Measurements from ENCODE around the gene CPLX1. TPM values are rescaled to one million over a fixed set of nuclear protein-coding genes. Genes with fewer than 3 reads are reported as not detected.
A peak's percentile ranks its signal among the peaks of the same experiment; 100 is the strongest.

Gene CPLX1
- total and polyA plus RNA-seq, 12 donors, result 1.7 to 25.3 (median 7.5) TPM

GRCh38 chr4:818106-818921 is 7.6 kb downstream of the CPLX1 start:
- no peak for TF ChIP-seq CTCF (IDR thresholded peaks at IDR 0.05)
- TF ChIP-seq POLR2A (IDR thresholded peaks at IDR 0.05), result no peak
- intact Hi-C loops (cut with DNase I), result no loop called here
- no peak overlapping the region for H3K4me3 ChIP-seq
- no peaks in the 10 kb centered on the region for H3K9me3 ChIP-seq (replicated peaks in 1 of 3)
- no peak overlapping the region for H3K27ac ChIP-seq
- no peaks in the 10 kb centered on the region for H3K4me1 ChIP-seq (replicated peaks in 1 of 2)
- H3K36me3 ChIP-seq (replicated peaks in 1 of 2), result no peaks in the 10 kb centered on the region
- H3K27me3 ChIP-seq, result no peaks in the 10 kb centered on the region
- DNase-seq, result peak in 1 of 7 donors; percentile 9
- WGBS, 4 donors, result 86 to 91% (median 87%) methylated on average over 18 to 42 of the region's 42 CpGs

- Histone ChIP-seq H3K27ac (no peak overlapping the region), H3K9me3 (replicated peaks in 1 of 3) (no peaks in the 10 kb centered on the region), H3K4me3 (no peak overlapping the region), H3K27me3 (no peaks in the 10 kb centered on the region), H3K4me1 (replicated peaks in 1 of 2) (no peaks in the 10 kb centered on the region), H3K36me3 (replicated peaks in 1 of 2) (no peaks in the 10 kb centered on the region)
- peak in 2 of 7 donors; percentile 4 to 6 for DNase-seq
- no peak for TF ChIP-seq POLR2A (IDR thresholded peaks at IDR 0.05)
- no peak for TF ChIP-seq CTCF (IDR thresholded peaks at IDR 0.05)
- WGBS, 4 donors, result 49 to 53% (median 52%) methylated on average over 10 to 11 of the region's 11 CpGs
- intact Hi-C loops (cut with DNase I), result no loop called here
These were observed 10.3 kb downstream of the CPLX1 start for GRCh38 chr4:815464-816146.

- WGBS, 4 donors, result 77 to 82% (median 81%) methylated on average over 13 to 14 of the region's 14 CpGs
- TF ChIP-seq CTCF (IDR thresholded peaks at IDR 0.05), result no peak
- no peak for TF ChIP-seq POLR2A (IDR thresholded peaks at IDR 0.05)
- intact Hi-C loops (cut with DNase I), result no loop called here
These were observed 11.5 kb downstream of the CPLX1 start for GRCh38 chr4:814312-814850.

GRCh38 chr4:813900-814299 is 12.0 kb downstream of the CPLX1 start:
- peak in 2 of 7 donors; percentile 13 to 36 for DNase-seq
- H3K4me3 ChIP-seq, result no peak overlapping the region
- no peaks in the 10 kb centered on the region for H3K9me3 ChIP-seq (replicated peaks in 1 of 3)
- no peak overlapping the region for H3K27ac ChIP-seq
- no peaks in the 10 kb centered on the region for H3K27me3 ChIP-seq
- no peaks in the 10 kb centered on the region for H3K4me1 ChIP-seq (replicated peaks in 1 of 2)
- 60 to 67% (median 67%) methylated on average over 10 of the region's 10 CpGs for WGBS, 4 donors
- H3K36me3 ChIP-seq (replicated peaks in 1 of 2), result no peaks in the 10 kb centered on the region
- TF ChIP-seq POLR2A (IDR thresholded peaks at IDR 0.05) (no peak), CTCF (IDR thresholded peaks at IDR 0.05) (peak in 2 of 6 experiments; percentile 17 to 28)
- intact Hi-C loops (cut with DNase I), result no loop called here

More at GRCh38 chr4:814312-814850, 11.5 kb downstream of the CPLX1 start:
- no peaks in the 10 kb centered on the region for H3K9me3 ChIP-seq (replicated peaks in 1 of 3)
- H3K27ac ChIP-seq, result no peak overlapping the region
- H3K27me3 ChIP-seq, result no peaks in the 10 kb centered on the region
- H3K4me1 ChIP-seq (replicated peaks in 1 of 2), result no peaks in the 10 kb centered on the region
- no peaks in the 10 kb centered on the region for H3K36me3 ChIP-seq (replicated peaks in 1 of 2)
- peak in 2 of 7 donors; percentile 5 to 8 for DNase-seq
- H3K4me3 ChIP-seq, result no peak overlapping the region

Data from adrenal gland (tissue), 12 donors.